Karpas-422 (cell line): ENCODE data around the gene KRTAP4-7. TPM values are rescaled to one million over a fixed set of nuclear protein-coding genes. Genes with fewer than 3 reads are reported as not detected.
"Not testable (repeated sequence)": the region's sequence is repeated elsewhere in the genome, so short reads cannot be mapped to it uniquely, and the experiment has no call there.

Experiments used
- DNase-seq: peaks from one replicate; pipeline ENCODE4 v3.0.0-alpha.2; 2015
- H2AFZ ChIP-seq: fragments of 200-600 bp; sonication (generic); 2 replicates; pipeline ENCODE4 v1.6.1; 2014; ENCODE audit warnings: antibody characterized with exemption, low read length, mixed read lengths
- H3K27ac ChIP-seq: fragments of 200-600 bp; sonication (generic); 2 replicates; pipeline ENCODE4 v1.5.1; 2014; ENCODE audit warnings: mild to moderate bottlenecking, low read length, moderate library complexity
- H3K27me3 ChIP-seq: fragments of 200-600 bp; sonication (generic); 2 replicates; pipeline ENCODE4 v1.6.1; 2014; ENCODE audit warnings: low read length, mixed read lengths
- H3K36me3 ChIP-seq: fragments of 200-600 bp; sonication (generic); 2 replicates; pipeline ENCODE4 v1.6.1; 2014; ENCODE audit warnings: low read length, mixed read lengths; ENCODE audit not compliant: insufficient read depth
- H3K4me1 ChIP-seq: fragments of 200-600 bp; sonication (generic); 2 replicates; pipeline ENCODE4 v1.6.1; 2014; ENCODE audit warnings: mild to moderate bottlenecking, low read length, mixed read lengths
- H3K4me2 ChIP-seq: fragments of 200-600 bp; sonication (generic); 2 replicates; pipeline ENCODE4 v1.6.1; 2014; ENCODE audit warnings: low read length, low read depth, mild to moderate bottlenecking; ENCODE audit not compliant: poor library complexity, severe bottlenecking
- H3K4me3 ChIP-seq: fragments of 200-600 bp; sonication (generic); 2 replicates; pipeline ENCODE4 v1.5.1; 2014; ENCODE audit warnings: mild to moderate bottlenecking, antibody characterized with exemption, low read length, mixed read lengths
- H3K79me2 ChIP-seq: fragments of 200-600 bp; sonication (generic); 2 replicates; pipeline ENCODE4 v1.6.1; 2014; ENCODE audit warnings: mild to moderate bottlenecking, low read length, mixed read lengths
- H3K9ac ChIP-seq: fragments of 200-600 bp; sonication (generic); 2 replicates; pipeline ENCODE4 v1.6.0; 2014; ENCODE audit warnings: low read length
- H3K9me2 ChIP-seq: fragments of 200-600 bp; sonication (generic), shearing (Covaris generic); replicated peaks from 2 replicates; pipeline ENCODE4 v1.6.0; 2014; ENCODE audit warnings: mild to moderate bottlenecking, low read length, moderate library complexity; ENCODE audit not compliant: insufficient read depth
- H3K9me3 ChIP-seq: fragments of 300-700, 200-600 bp; sonication (generic); 2 replicates; pipeline ENCODE4 v1.6.1; 2014; ENCODE audit warnings: low read length, mixed read lengths
- H4K20me1 ChIP-seq: fragments of 200-600 bp; sonication (generic); 2 replicates; pipeline ENCODE4 v1.6.1; 2014; ENCODE audit warnings: mild to moderate bottlenecking, antibody characterized with exemption, low read length, low read depth; ENCODE audit not compliant: insufficient read depth
- total RNA-seq: library from RNA; depleted of rRNA; stranded (reverse); fragments of >200 nt; shearing (Covaris generic); gene quantifications from 2 replicates; pipeline ENCODE4 v1.2.3, GENCODE V29; 2014; ENCODE audit warnings: low replicate concordance

The KRTAP4-7 gene
- total RNA-seq, 1 experiment from 2014 or later = not detected

- Histone ChIP-seq H3K4me2 (no peak overlapping the region), H3K36me3 (no peaks in the 10 kb centered on the region), H3K27ac (no peak overlapping the region), H3K4me3 (no peak overlapping the region), H4K20me1 (no peaks in the 10 kb centered on the region), H3K27me3 (no peaks in the 10 kb centered on the region), H3K4me1 (no peaks in the 10 kb centered on the region), H3K9me2 (no peaks in the 10 kb centered on the region), H3K79me2 (no peaks in the 10 kb centered on the region), H2AFZ (no peak overlapping the region), H3K9me3 (no peaks in the 10 kb centered on the region), H3K9ac (no peak overlapping the region)
- no peak for DNase-seq
These were observed 14.5 kb downstream of the KRTAP4-7 start for GRCh38 chr17:41098481-41098880.

GRCh38 chr17:41099682-41100480 lies 15.9 kb downstream of the KRTAP4-7 start:
- DNase-seq, H3K9me2 ChIP-seq, H3K4me2 ChIP-seq, H3K4me1 ChIP-seq, H3K36me3 ChIP-seq, H4K20me1 ChIP-seq, H3K9ac ChIP-seq, H3K9me3 ChIP-seq, H3K27ac ChIP-seq, H2AFZ ChIP-seq, H3K79me2 ChIP-seq, H3K27me3 ChIP-seq, H3K4me3 ChIP-seq: not testable (repeated sequence)

DNA sequence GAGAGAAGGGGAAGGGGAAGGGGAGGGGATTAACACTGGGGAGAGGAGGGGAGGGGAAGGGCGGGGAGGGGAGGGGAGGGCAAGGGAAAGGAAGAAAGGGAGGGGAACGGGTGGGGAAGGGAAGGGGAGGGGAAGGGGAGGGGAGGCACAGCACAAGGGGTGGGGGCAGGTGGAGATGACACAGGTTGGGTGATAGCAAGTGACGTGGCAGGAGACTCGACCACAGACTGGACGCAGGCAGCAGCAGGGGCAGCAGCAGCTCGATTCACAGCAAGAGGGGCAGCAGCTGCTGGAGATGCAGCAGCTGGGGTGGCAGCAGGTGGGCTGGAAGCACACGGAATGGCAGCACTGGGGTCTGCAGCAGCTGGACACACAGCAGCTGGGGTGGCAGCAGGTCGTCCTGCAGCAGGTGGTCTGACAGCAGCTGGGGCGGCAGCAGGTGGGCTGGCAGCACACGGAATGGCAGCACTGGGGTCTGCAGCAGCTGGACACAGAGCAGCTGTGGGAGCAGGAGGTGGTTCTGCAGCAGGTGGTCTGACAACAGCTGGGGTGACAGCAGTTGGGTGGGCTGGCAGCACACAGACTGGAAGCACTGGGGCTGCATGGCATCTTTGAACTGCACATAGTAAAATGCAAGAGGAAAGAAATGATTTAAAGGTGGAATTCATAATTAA lies 17.8 kb downstream of the KRTAP4-7 start, which contains the start of gene KRTAP4-16:
Gene KRTAP4-16 (minus strand): TSS at position 624 of the 674 bp plus-strand sequence. CDS start 0 bp downstream, at position 624.
- Histone ChIP-seq H3K4me3 (no peak within 1 kb of the TSS), H3K79me2 (no peaks in the 10 kb centered on the region), H3K9ac (no peak within 1 kb of the TSS), H3K4me2 (no peak within 1 kb of the TSS), H3K9me3 (no peaks in the 10 kb centered on the region), H4K20me1 (no peaks in the 10 kb centered on the region), H3K27me3 (no peaks in the 10 kb centered on the region), H3K4me1 (no peaks in the 10 kb centered on the region), H3K27ac (no peak within 1 kb of the TSS), H3K9me2 (no peaks in the 10 kb centered on the region), H2AFZ (no peak within 1 kb of the TSS), H3K36me3 (no peaks in the 10 kb centered on the region)
- no peak for DNase-seq

DNA sequence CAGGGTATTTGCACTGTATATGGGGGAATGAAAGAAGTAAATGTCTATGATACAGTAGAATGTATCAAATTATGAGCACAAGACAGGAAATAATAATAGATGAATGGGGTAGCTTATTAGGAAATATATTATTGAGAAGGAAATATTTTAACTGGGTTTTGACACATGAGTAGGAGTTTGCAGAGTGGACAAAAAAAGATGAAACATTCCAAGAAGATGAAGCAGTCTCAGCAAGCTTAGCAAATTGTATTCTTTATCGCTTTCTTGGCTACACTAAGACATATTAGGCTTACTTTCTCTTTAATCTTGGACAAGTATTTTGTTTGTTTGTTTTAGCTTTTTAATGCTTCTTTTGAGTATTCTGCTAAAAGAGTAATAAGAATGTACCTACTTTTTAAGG lies 19.9 kb downstream of the KRTAP4-7 start:
- Histone ChIP-seq H3K4me3 (no peak overlapping the region), H3K9ac (no peak overlapping the region), H3K9me3 (no peaks in the 10 kb centered on the region), H3K36me3 (no peaks in the 10 kb centered on the region), H3K27ac (no peak overlapping the region), H3K4me1 (no peaks in the 10 kb centered on the region), H3K79me2 (no peaks in the 10 kb centered on the region), H4K20me1 (no peaks in the 10 kb centered on the region), H3K27me3 (no peaks in the 10 kb centered on the region), H3K9me2 (no peaks in the 10 kb centered on the region), H2AFZ (no peak overlapping the region), H3K4me2 (no peak overlapping the region)
- no peak for DNase-seq

DNA sequence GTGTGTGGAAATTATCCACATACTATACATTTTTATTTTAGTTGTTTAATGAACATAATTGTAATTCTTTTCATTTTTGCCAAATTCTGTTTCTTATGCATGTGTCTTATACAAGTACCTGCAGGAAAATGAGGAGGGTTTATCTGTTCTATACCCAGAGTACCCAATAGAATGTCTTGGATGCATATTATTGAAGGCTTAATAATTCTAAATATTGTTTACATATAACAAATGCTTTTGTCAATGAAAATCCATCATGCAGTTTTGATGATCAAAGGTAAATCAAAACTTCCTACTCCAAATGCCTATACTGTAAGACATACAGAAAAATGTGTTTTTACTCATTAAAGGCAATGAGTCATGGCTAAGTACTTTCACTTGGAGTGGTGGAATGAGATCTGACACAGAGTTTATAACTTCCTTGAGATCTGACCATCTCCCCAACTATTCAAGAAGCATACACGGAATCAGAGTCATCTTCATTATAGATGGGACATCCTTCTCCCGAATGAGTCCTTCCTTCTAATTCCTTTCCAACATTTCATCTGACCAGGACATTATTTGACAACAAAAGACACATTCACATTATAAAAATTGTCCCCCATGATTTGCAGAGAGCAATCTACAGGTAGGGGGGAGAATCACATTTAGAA lies 20.6 kb downstream of the KRTAP4-7 start:
- H4K20me1 ChIP-seq = not testable (repeated sequence)

DNA sequence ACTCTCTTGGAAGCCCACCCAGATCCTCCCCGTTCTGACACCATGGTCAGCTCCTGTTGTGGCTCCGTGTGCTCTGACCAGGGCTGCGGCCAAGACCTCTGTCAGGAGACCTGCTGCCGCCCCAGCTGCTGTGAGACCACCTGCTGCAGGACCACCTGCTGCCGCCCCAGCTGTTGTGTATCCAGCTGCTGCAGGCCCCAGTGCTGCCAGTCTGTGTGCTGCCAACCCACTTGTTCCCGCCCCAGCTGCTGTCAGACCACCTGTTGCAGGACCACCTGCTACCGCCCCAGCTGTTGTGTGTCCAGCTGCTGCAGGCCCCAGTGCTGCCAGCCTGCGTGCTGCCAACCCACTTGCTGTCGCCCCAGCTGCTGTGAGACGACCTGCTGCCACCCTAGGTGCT lies 21.4 kb downstream of the KRTAP4-7 start, which contains the start of gene KRTAP4-9:
Gene KRTAP4-9 (plus strand): TSS at position 43 of the 400 bp plus-strand sequence. CDS start 0 bp downstream, at position 43.
- not testable (repeated sequence) for H3K36me3 ChIP-seq, H3K79me2 ChIP-seq, H3K4me1 ChIP-seq, H3K4me3 ChIP-seq, H3K9me2 ChIP-seq, H3K27ac ChIP-seq, H3K27me3 ChIP-seq, H3K9me3 ChIP-seq, H2AFZ ChIP-seq, DNase-seq, H4K20me1 ChIP-seq, H3K4me2 ChIP-seq, H3K9ac ChIP-seq

More for the DNA sequence above, 20.6 kb downstream of the KRTAP4-7 start:
- not testable (repeated sequence) for H3K4me2 ChIP-seq, H3K9me3 ChIP-seq, H3K27ac ChIP-seq, H3K9me2 ChIP-seq, H3K4me1 ChIP-seq, H3K27me3 ChIP-seq, H3K36me3 ChIP-seq, H3K4me3 ChIP-seq, H3K9ac ChIP-seq, H3K79me2 ChIP-seq, H2AFZ ChIP-seq, DNase-seq

DNA sequence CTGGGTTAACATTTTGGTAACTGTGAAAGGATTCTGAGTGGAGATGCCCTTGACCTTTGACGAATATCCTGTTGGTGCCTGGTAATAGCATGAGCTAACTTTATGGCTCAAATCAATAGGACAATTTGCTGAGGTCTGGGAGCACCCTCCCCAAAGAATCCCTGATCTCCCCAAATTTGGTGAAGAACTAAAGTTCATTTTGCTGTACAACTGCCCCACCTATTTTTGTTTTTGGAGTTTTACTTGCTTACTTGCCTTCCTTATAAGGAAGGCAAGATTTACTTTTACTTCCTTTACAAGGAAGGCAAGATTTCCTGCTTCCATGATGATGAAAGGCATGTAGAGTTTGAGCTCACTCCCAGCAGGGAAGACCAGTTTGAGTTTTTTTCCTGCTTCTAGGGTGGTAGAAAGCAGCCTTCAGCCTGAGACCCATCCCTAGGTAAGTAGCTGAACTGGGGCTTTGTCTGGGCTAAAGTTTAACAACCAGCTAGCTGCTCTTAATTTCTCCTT lies 24.0 kb downstream of the KRTAP4-7 start:
- Histone ChIP-seq H3K9ac (no peak overlapping the region), H3K27me3 (no peaks in the 10 kb centered on the region), H3K4me1 (no peaks in the 10 kb centered on the region), H3K4me3 (no peak overlapping the region), H3K79me2 (no peaks in the 10 kb centered on the region), H4K20me1 (no peaks in the 10 kb centered on the region), H3K9me3 (peaks cover 3% of the 10 kb centered on the region; the same call in 1 of the 2 replicates), H3K4me2 (no peak overlapping the region), H2AFZ (no peak overlapping the region), H3K36me3 (no peaks in the 10 kb centered on the region), H3K9me2 (no peaks in the 10 kb centered on the region), H3K27ac (no peak overlapping the region)
- no peak for DNase-seq
